ENCODE results near the gene OPRD1. TPM values are rescaled to one million over a fixed set of nuclear protein-coding genes. Genes with fewer than 3 reads are reported as not detected.

The OPRD1 gene
- total RNA-seq, 2 experiments from 2014 or later = not detected

DNA sequence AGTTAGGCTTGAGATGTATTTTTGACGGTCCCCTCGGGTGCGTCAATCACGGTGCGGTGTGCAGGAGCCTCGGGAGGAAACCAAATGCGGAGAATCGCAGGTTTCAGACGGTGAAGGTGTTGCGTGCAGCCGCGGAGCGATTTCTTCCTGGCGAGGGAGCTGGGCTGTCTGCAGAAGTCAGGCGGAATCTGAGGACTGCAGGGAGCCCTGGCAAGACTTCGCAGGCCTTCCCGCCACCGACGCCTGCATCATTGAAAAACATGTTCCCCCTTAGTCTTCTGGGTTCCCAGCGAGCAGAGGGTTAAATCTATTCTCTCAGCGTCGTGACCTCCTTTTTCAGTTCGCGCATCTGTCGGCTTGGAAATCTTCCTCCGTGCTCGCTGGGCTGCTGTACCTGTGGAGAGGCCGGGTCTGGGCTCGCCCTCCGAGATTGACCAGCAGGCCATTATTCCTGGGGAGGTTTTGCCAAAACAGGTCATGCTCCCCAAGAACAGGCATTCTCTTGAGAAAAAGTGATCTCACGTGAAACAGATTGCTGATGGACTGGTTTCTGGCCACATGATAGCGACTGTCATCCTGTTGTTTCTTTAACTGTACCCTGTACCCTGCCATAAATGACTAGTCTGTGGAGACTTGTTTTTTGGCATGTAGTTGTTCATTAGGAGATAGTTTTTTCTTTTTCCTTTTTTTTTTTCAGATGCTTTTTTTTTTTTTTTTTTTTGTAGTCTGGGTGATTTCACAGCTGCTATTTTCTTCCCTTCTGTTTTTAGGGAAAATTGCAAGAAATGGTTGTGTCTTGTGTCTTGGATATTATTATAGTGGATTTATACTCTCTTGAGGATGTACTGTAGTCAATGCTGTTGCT, 103.3 kb downstream of the OPRD1 start:
- ChIA-PET POLR2A (interaction anchor here (0.6 to 1.6 kb wide), 8 partner anchors 12 to 339 kb away, joined by 4 to 9 read pairs (median 5); partner anchors contain the start of genes RNU11 and SRSF4), CTCF (interaction anchor here (0.6 to 1.4 kb wide), 3 partner anchors 12 to 33 kb away, joined by 3 to 4 read pairs (median 3); no protein-coding TSS in a partner anchor)

DNA sequence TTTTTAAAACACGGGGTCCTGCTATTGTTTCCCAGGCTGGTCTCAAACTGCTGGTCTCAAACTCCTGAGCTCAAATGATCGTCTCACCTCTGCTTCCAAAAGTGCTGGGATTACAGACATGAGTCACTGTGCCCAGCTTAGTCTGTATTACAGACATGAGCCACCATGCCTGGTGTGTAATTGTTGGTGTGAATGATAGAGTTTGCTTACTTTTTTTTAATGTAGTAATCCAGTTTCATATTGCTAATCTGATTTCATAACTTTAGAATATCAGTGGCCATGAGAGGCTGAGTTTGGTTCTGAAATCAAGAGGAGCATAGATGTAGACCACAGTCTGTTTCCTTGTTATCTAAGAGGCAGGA, 105.8 kb downstream of the OPRD1 start:
- ChIA-PET POLR2A (interaction anchor here (0.6 kb wide), 1 partner anchor 269 kb away, joined by 5 read pairs; the partner anchor contains the start of gene RNU11), CTCF (interaction anchor here (0.5 to 1.3 kb wide), 2 partner anchors 45 to 268 kb away, joined by 3 to 4 read pairs; no protein-coding TSS in a partner anchor)

Other genes with a start within 250 kb of the OPRD1 start
- gene RAB42, start 219.9 kb upstream of the OPRD1 start, total RNA-seq = not detected
- gene TAF12, start 169.1 kb upstream of the OPRD1 start, total RNA-seq = 10 to 100 TPM; 31.0 to 31.2 TPM
- not detected for gene RNU11, start 163.6 kb upstream of the OPRD1 start, total RNA-seq
- 10 to 100 TPM; 21.4 to 21.8 TPM for gene GMEB1, start 143.4 kb upstream of the OPRD1 start, total RNA-seq
- gene YTHDF2, start 75.2 kb upstream of the OPRD1 start, total RNA-seq = 10 to 100 TPM; 88.6 to 91.0 TPM
- gene EPB41, start 102.4 kb downstream of the OPRD1 start, total RNA-seq = 10 to 100 TPM; 70.3 to 79.4 TPM

Measured in activated CD8-positive, alpha-beta memory T cell treated with anti-CD3 and anti-CD28 coated beads for 36 hours (primary cell).